GM19238 (cell line): ENCODE data around the gene CGNL1.

Experiments used
- DNase-seq: peaks from one replicate; pipeline ENCODE4 v3.0.0; 2011; ENCODE audit warnings: low spot score; ENCODE audit not compliant: insufficient read length

Gene CGNL1, protein sequence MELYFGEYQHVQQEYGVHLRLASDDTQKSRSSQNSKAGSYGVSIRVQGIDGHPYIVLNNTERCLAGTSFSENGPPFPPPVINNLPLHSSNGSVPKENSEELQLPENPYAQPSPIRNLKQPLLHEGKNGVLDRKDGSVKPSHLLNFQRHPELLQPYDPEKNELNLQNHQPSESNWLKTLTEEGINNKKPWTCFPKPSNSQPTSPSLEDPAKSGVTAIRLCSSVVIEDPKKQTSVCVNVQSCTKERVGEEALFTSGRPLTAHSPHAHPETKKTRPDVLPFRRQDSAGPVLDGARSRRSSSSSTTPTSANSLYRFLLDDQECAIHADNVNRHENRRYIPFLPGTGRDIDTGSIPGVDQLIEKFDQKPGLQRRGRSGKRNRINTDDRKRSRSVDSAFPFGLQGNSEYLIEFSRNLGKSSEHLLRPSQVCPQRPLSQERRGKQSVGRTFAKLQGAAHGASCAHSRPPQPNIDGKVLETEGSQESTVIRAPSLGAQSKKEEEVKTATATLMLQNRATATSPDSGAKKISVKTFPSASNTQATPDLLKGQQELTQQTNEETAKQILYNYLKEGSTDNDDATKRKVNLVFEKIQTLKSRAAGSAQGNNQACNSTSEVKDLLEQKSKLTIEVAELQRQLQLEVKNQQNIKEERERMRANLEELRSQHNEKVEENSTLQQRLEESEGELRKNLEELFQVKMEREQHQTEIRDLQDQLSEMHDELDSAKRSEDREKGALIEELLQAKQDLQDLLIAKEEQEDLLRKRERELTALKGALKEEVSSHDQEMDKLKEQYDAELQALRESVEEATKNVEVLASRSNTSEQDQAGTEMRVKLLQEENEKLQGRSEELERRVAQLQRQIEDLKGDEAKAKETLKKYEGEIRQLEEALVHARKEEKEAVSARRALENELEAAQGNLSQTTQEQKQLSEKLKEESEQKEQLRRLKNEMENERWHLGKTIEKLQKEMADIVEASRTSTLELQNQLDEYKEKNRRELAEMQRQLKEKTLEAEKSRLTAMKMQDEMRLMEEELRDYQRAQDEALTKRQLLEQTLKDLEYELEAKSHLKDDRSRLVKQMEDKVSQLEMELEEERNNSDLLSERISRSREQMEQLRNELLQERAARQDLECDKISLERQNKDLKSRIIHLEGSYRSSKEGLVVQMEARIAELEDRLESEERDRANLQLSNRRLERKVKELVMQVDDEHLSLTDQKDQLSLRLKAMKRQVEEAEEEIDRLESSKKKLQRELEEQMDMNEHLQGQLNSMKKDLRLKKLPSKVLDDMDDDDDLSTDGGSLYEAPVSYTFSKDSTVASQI

DNA sequence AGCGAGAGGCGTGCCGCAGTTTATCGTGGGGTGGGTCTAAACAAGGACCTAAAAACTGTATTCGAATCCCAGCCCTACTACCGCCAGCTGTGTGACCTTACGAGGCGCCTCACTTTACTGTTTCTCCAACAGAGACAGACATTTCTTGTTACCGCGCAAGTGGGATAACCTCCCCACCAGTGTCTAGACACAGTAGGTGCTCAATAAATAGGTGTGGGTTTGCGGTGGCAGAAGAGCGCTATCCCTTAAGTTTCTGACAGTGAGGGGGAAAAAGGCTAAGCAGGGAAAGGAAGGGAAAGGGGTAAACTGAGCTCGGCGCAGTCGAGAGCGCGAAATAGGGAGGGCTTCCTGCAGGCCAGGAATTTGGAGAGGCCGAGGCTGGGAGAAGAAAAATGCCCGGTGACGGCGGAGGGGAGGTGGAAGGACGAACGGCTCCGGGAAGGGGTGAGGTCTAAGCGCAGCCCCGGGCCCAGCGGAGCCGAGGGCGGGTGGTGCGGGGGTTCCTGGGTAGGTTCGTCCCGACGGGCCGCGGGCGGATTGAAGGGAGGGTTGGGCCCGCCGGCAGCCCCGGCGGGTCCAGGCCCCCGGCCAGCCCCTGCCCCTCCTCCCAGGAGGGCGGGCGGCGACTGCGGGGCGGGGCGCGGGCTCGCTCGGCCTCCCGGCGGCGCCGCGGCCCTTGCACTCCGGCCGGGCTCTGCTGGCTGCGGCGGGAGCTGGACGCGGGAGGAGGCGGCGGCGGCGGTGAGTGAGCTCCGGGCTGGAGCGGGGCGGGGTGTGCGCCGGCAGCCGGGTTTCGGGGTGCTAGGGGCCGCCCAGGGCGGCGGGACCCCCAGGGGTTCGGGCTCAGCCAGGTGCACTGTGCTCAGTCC lies at the start of gene CGNL1:
CGNL1 (plus strand) TSS at position 679 of the 869 bp plus-strand sequence. CDS start 61,495 bp downstream, outside the sequence.
- DNase-seq, result no peak

DNA sequence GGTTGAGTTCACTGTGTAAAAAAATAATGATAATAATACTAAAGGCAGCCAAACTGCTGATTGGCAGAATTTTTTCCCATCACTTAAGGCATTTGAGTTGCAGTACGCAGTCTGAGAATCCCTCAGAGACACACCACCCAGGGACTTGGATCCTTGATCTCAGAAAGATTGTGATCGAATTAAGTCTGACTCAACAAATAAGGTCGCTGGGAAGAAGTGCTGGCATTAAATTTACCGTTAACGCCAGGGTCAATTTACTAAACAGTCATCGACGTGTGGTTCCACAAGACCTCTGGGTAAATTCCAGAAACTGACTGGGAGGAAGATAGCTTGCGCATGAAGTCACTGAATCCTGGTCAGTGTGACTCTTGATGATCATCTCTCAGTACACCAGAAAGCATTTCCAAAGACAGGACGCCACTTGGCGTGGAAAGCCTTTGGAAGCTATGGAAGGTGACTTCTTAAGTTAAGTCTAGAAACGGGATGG lies 48.3 kb upstream of the CGNL1 start:
- no peak for DNase-seq

DNA sequence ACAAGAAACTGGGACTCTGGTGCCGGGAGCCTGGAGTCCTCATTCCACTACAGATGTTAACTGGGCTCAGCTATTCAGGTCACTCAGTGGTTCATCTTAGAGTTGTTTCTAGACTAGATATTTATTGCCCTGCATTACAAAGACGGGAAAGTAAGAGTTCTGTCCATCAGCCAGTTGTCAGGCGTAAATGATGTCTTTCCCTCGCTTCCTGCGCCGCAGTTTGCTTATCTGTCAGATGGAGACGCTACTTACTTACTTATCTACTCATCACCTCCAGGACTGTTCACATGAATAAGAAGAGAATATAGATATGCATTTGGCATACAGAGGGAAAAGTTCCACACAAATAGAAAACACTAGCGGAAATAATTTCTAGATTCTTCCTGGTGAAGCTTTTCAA lies 47.8 kb upstream of the CGNL1 start:
- no peak for DNase-seq

DNA sequence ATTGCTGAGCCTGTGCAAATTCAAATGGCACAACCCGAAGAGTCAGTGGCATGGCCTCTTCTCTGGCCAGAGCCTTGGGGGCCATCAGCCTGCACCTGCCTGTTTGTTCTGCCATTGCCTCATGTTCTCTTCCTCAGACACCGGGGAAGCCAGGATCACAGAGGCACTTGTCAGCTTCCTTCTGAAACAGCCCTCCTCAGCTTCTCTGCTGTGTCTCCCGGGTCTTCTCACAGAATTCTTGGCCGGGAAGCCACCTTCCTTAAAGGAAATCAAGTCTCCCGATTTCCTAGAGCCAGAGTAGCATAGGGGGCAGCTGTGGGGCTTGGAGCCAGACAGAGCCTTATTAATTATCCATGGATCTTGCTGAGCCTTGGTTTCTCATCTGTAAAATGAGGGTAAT lies 47.4 kb upstream of the CGNL1 start:
- DNase-seq, result no peak

DNA sequence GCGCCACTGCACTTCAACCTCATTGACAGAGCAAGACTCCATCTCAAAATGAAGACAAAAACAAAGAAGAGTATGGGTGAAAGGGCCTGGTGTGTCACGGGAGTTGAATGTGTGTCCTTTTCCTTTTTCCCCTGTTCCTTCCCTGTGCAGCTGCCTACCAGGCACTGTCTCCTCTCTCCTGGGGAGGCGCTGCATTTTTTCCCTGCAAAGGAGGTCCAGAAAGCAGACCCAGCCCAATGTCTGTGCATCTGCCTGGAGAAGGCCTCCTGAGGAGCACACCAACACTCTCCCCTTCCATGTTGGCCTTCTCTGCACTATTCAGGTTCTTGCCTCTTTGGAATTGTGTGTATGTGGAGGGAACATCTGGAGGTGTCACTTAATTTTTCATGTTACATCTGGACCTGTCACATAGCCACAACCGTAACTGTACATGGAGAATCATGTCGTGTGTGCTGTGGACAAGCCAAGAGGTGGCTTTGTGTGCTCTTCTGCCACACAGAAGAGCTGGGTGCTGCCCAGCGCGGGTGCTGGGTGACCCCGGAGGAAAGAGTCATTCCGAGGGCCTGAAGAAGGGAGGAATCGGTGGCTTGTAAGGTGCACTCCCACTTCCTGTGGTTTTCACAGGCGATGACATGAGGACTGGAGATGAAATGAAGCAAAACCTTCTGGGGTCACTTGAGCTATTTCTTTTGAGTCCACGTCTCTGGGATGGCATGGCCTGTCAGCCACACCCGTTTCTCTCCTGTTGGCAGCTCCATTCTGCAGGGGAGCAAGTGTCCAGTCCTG lies 46.5 kb upstream of the CGNL1 start:
- DNase-seq, result no peak

DNA sequence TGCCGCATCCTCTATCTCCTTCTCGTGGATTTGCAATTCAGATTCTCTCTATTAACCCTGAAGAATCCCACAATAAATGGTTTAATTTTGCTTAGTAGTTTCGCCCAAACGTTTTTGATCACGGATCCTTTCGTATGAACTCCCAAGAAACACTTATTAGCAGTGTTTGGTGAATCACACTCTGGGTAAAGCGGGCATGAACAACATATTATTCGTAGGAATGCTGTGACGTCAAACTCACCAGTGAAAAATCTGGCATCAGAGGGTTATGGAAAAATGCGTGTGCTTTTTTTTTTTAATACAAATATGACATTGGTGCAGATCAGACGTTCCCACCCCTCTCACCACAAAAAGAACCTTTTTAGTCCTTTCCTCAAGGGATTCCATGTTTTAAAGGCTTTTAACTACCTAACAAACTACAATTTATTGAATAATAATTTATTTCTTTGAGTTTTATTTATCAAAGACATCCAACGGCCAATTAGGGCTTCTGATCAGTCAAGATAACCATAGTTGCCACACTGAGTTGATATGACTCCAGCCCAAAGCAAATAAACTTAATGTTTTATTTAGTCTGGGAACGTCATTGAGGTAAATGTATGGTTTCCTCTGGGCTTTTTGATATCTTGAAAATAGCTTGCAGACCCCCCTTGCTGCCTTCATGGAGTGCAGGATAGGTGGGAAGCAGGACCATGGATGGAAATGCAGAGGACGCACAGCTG lies 45.5 kb upstream of the CGNL1 start:
- no peak for DNase-seq

DNA sequence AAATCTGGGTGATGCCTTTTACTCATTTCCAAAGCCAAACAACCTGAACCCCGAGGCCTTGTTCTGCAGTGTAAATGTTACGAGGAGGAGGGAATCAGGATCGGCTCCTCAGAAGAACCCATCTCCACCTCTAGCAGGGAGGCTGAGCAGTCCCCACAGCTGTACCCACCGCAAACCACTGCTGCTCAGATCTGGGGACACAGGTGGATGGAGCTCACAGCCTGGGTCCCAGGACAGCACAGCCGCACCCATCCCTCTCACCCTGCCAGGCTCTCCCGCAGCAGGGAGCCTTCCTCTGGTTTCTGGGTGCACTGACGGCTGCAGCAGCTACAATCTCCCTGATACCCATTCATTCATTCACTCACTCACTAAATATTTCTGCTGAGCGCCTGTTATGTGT lies 44.0 kb upstream of the CGNL1 start:
- DNase-seq, result no peak

DNA sequence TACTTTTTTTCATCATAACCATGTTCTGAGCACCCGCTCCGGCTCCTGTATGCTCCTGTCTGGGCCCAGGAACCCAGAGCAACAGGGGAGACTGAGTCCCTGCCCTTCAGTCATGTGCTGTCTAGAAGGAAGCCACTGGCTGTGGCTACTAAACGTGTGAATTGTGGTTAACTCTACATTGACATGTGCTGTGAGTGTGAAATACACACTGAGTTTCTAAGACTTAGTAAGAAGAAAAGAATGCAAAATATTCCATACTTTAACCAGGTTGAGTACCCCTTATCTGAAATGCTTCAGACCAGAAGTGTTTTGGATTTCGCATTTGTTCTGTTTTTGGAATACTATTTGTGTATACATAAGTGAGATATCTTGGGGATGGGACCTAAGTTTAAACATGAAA lies 42.8 kb upstream of the CGNL1 start:
- no peak for DNase-seq

DNA sequence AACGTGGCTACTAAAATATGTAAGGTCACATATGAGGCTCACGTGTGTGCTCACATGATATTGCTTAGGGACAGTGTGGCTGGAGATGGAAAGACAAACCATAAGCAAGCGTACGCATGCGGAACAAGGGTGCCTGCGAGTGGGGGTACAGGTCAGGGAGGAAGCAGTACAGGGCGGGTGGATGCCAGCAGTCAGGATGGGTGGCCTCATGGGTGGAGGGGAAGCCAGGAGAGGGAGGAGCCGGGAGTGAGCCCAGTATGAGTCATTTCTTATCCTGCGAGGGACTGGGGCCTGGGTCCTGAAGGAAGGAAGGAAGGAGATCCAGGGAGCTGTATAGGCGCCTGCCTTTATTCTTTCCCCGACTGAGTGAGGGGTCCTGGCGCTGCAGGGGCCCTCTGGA lies 42.0 kb upstream of the CGNL1 start:
- no peak for DNase-seq

DNA sequence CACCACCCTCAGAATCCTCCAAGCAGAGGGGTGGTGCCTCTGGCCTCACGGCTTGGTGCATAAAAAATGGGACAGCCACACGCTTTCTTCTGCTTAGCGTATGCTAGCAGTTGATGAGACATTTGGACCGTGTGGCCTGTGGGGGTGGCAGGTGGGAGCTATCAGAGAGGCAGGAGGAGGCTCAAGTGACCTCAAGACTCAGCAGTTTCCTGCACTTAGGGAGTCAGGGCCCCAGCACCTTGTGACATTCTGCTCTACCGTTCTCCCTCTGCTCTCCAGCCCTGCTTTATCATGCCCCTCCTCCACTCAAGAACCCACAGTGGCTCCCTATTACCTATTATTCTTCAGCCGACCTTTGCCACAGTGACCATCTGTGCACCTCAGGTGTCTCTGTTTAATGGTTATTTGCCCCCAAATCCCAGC lies 41.0 kb upstream of the CGNL1 start:
- DNase-seq, result no peak

DNA sequence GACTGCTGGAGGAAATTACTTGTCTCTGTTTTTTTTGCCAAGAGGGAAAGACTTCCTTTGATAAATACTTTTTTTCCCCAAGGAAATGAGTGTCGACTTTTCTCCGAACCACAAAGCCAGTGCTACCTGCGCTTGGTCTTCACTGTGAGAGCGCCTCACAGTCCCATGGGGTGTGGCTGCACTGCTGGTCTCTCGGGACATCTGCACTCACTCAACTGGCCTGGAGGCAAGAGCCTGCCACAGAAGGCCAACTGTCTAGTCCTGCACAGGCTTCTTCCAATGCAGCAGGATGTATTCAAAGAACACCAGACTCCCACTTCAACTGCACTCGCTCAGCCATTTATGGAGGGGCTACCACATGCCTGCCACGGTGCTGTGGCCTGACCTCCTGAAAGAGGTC lies 40.6 kb upstream of the CGNL1 start:
- no peak for DNase-seq

DNA sequence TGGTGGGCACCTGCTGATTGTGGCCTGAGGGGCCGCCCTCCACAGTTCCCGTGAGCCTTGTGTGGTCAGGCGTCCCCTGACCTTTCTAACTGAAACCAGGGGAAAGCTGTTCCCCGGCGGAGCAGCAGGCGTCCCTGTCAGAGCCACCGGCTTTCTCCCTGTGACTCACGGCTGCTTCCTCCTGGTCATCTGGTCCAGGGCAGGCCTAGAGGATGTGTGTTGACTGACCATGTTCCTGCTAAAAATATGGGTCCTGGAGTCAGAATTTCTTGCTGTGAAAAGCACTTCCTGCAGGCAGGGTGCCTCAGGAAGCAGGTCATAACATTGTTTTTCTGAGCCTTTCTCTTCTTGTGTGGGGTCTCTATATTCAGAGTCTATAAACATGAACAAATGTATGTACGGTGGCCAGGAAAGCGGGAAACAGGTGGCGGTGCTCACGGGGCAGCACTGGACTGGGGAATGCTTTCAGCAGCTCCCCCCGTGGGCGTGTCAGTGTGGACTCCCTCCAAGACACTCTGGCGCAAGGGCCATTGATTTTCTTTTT lies 38.4 kb upstream of the CGNL1 start:
- no peak for DNase-seq

DNA sequence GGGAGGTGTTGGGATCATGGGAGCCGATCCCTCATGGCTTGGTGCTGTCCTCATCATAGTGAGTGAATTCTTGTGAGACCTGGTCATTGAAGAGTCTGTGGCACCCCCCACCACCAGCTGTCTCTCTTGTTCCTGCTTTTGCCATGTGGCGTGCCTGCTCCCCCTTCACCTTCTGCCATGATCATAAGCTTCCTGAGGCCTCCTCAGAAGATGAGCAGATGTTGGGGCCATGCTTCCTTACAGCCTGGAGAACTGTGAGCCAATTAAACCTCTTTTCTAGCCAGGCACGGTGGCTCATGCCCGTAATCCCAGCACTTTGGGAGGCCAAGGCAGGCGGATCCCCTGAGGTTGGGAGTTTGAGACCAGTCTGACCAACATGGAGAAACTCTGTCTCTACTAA lies 37.0 kb upstream of the CGNL1 start:
- DNase-seq, result no peak

DNA sequence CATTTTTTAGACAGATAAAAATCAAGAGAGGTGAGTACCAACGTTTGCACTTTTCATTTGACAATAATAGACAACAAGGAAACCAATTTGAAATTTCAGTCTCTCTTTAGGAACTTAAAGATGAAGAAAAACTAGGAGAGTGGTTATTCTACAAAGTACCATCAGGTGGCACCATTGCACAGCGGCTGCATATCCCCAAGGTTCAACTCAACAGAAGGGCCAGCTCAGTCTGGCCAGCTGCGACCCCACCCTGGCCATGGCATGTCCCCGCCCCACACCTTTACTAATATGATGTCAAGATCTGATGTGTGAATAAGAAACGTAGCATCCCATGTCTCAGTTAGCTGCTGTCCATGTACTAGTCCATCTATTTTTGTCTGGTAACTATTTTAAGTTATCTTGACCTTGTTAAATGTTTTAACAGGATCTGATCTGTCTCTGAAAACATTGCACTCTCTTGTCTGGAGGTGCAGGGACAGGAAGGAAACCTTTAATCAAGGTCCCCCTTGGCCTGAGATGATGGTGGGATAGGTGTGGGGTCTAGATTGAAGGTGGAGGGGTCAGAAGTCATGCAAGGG lies 35.5 kb upstream of the CGNL1 start:
- DNase-seq, result peak; percentile 28

DNA sequence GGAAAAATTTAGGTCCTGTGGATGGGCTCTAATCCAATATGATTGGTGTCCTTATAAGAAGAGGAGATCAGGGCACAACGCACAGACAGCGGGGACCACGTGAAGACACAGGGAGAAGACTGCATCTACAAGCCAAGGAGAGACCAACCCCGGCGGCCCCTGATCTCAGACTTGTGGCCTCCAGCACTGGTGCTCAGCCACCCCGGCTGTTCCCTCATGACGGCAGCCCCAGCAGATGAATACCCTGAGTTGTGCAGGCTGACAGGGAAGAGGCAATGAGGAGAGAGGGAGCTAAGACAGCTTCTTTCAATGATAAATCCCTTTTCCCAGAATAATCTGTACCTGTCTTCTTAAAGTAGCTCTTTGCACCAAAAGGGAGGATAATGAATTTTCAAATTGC lies 33.3 kb upstream of the CGNL1 start:
- no peak for DNase-seq

DNA sequence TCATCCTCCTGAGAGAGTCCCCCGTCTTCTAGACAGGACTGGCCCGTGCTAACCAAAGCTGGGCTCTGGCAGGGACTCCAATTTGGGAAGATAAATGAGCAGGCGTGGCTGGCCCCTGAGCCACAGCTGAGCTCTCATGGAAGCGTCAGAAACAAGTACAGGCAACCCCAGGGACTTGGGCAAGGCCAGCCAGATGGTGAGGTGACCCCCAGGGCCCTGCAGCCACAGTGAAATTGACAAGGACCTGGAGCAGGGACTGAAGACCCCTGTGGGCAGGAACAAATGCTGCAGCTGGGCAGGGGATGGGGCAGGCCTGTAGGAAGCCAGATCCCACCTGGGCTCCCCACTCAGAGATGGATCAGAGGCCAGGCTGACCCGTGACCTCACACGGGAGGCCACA lies 32.8 kb upstream of the CGNL1 start:
- DNase-seq, result no peak

DNA sequence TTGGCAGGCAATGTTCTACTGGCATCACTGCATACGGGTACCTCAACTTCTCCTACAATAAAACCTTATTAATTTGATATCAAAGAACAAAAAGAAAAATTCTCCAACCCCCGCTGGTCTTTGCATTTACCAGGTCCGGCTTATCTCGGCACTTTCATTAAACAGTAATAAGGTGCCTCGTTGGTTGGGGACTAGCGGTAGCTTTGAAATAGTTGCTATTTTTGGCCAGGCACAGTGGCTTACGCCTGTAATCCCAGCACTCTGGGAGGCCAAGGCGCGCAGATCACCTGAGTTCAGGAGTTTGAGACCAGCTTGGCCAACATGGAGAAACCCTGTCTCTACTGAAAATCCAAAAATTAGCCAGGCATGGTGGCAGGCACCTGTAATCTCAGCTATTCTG lies 32.0 kb upstream of the CGNL1 start:
- DNase-seq, result no peak

DNA sequence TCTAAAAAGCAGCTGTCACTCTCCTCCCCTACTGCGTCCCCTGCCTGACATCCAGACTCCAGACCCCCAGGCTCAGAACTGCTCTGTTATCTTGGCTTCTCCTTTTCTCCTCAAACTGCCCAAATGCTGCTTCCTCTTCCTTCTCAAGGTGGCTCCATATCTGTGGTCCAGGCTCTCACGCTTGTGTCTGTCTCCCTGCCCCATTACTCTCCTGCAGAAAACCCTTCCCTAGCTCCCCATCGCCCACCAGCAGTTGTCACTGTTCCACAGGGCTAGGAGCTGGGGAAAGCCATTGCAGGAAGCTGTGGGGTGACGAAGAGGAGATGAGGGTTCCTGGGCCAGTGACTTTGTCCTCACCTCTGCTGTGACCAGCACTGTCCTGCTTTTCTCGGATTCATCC lies 30.7 kb upstream of the CGNL1 start:
- DNase-seq, result no peak
